Esophagus squamous epithelium (tissue), 4 donors: ENCODE results near the gene FUT1.

Experiments
- POLR2A ChIP-seq, 4 donors: fragments of 450-650 bp; IDR thresholded peaks; one replicate each; pipeline ENCODE4 v1.6.1; 2017; ENCODE audit warnings: antibody characterized with exemption in 4 of 4, mild to moderate bottlenecking in 4 of 4, moderate library complexity in 3 of 4
- TF ChIP-seq, protein P1 (sequence below), 6 experiments: fragments of 450-650 bp in 4 of 6; fragments of 200-600 bp in 2 of 6; sonication (generic) in 2 of 6; IDR thresholded peaks; one replicate each; pipeline ENCODE4 v1.5.1; 2016 to 2019; ENCODE audit warnings: antibody characterized with exemption in 6 of 6, mild to moderate bottlenecking in 4 of 6, moderate library complexity in 4 of 6

DNA sequence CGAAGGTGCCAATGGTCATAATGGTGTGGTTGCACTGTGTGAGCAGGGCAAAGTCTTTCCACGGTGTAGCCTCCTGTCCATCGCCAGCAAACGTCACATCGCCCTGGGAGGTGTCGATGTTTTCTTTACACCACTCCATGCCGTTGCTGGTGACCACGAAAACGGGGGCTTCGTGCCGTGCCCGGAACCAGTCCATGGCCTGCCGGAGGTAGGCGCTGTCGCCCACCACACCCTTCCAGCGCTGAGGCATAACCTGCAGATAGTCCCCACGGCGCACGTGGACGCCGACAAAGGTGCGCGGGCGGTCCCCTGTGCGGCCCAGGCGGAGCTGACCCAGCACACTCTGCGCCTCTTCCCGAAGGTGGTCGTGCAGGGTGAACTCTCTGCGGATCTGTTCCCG, 2.1 kb downstream of the FUT1 start:
- TF ChIP-seq, protein P1, sequence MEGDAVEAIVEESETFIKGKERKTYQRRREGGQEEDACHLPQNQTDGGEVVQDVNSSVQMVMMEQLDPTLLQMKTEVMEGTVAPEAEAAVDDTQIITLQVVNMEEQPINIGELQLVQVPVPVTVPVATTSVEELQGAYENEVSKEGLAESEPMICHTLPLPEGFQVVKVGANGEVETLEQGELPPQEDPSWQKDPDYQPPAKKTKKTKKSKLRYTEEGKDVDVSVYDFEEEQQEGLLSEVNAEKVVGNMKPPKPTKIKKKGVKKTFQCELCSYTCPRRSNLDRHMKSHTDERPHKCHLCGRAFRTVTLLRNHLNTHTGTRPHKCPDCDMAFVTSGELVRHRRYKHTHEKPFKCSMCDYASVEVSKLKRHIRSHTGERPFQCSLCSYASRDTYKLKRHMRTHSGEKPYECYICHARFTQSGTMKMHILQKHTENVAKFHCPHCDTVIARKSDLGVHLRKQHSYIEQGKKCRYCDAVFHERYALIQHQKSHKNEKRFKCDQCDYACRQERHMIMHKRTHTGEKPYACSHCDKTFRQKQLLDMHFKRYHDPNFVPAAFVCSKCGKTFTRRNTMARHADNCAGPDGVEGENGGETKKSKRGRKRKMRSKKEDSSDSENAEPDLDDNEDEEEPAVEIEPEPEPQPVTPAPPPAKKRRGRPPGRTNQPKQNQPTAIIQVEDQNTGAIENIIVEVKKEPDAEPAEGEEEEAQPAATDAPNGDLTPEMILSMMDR (IDR thresholded peaks at IDR 0.05) = no peak
- TF ChIP-seq POLR2A (IDR thresholded peaks at IDR 0.05) = no peak
